AG04449 (cell line): ENCODE measurements around the gene ETV7.

Experiments
- CTCF ChIA-PET: fragments of 350-600 bp; formaldehyde crosslinking; extraction: SDS; loops from one replicate; lab custom pipeline; 2021; ENCODE audit warnings: antibody characterized with exemption; lab: Yijun Ruan, JAX
- POLR2A ChIA-PET: fragments of 400-600, 350-600 bp; formaldehyde crosslinking; extraction: SDS; loops from one replicate; lab custom pipeline; 2020; ENCODE audit warnings: antibody characterized with exemption, inconsistent platforms; lab: Yijun Ruan, JAX
- DNase-seq: peaks from one replicate; pipeline ENCODE4 v3.0.0-alpha.2; 2010; ENCODE audit warnings: low read depth, low spot score
- H3K4me3 ChIP-seq: 2 replicates; pipeline ENCODE4 v1.5.1; 2011; ENCODE audit warnings: low read depth, mild to moderate bottlenecking, control low read depth, low read length
- TF ChIP-seq, protein P1 (sequence below): IDR thresholded peaks from one replicate; pipeline ENCODE4 v1.5.1; 2011; ENCODE audit warnings: mild to moderate bottlenecking, moderate library complexity, low read length, control low read depth, inconsistent platforms; ENCODE audit not compliant: insufficient read depth; ENCODE audit errors: missing control alignments

ETV7 gene

DNA sequence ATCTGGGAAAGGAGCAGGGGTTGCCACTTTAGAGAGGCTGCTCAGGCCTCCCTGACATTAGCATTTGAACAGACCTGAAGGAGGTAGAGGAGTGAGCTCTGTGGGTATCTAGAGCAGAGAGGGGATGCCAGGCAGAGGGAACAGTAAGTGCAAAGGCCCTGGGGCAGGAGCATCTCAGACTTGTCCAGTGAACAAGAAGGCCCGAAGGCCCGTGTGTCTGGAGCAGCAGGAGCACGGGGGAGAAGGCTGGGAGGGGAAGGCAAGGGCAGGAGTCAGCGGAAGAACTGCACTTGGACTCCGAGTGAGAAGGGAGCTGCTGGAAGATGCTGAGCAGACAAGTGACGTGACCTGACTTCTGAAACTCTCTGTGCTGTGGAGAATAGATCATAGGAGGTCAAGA is 15.4 kb downstream of the ETV7 start:
- H3K4me3 ChIP-seq = no peak overlapping the region
- ChIA-PET POLR2A (no interaction called here), CTCF (interaction anchor here (2.0 kb wide), 1 partner anchor 9 kb away, joined by 5 read pairs; no protein-coding TSS in a partner anchor)
- TF ChIP-seq, protein P1, sequence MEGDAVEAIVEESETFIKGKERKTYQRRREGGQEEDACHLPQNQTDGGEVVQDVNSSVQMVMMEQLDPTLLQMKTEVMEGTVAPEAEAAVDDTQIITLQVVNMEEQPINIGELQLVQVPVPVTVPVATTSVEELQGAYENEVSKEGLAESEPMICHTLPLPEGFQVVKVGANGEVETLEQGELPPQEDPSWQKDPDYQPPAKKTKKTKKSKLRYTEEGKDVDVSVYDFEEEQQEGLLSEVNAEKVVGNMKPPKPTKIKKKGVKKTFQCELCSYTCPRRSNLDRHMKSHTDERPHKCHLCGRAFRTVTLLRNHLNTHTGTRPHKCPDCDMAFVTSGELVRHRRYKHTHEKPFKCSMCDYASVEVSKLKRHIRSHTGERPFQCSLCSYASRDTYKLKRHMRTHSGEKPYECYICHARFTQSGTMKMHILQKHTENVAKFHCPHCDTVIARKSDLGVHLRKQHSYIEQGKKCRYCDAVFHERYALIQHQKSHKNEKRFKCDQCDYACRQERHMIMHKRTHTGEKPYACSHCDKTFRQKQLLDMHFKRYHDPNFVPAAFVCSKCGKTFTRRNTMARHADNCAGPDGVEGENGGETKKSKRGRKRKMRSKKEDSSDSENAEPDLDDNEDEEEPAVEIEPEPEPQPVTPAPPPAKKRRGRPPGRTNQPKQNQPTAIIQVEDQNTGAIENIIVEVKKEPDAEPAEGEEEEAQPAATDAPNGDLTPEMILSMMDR = no peak
- DNase-seq = no peak

DNA sequence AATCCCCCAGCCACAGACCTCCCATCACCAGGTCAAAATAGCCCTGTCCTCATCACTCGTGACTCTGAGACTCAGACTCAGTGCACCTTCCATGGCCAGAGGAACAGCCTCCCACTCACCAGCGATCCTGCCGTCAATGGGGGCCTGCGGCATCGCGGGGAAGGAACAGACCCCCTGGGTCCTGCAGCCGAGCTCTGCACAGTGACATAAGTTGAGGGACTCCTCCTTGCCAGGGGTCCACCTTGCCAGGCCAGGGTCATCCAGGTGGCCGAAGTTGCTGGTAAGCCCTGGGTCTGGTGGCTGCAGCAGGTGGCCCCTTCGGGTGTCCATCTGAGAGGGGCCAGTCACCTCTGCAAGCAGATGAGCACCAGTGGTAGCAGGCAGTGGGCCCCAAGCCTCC is 16.3 kb downstream of the ETV7 start:
- no peak overlapping the region for H3K4me3 ChIP-seq
- TF ChIP-seq, protein P1 = no peak
- ChIA-PET CTCF (interaction anchor here (2.0 kb wide), 1 partner anchor 9 kb away, joined by 5 read pairs; no protein-coding TSS in a partner anchor), POLR2A (no interaction called here)
- DNase-seq = no peak

DNA sequence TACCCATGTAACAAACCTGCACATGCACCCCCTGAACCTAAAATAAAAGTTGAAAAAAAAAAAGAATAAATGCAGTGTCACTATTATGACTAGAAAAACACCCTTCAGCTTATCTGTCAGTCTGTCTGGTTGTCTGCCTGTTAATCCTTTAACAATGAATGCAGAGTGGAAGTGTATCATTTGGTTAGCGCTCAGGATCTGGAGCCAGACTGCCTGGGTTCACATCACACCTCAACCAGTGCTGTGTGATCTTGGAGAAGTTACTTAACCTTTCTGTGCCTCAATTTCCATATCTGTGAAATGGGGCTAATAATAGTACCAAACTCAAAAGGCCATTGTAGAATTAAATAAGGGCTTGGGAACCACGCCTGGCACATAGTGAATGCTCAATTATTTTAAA is 16.8 kb downstream of the ETV7 start:
- ChIA-PET CTCF (interaction anchor here (2.0 kb wide), 1 partner anchor 8 kb away, joined by 5 read pairs; no protein-coding TSS in a partner anchor), POLR2A (no interaction called here)
- TF ChIP-seq, protein P1 = no peak
- no peak overlapping the region for H3K4me3 ChIP-seq
- DNase-seq = no peak

DNA sequence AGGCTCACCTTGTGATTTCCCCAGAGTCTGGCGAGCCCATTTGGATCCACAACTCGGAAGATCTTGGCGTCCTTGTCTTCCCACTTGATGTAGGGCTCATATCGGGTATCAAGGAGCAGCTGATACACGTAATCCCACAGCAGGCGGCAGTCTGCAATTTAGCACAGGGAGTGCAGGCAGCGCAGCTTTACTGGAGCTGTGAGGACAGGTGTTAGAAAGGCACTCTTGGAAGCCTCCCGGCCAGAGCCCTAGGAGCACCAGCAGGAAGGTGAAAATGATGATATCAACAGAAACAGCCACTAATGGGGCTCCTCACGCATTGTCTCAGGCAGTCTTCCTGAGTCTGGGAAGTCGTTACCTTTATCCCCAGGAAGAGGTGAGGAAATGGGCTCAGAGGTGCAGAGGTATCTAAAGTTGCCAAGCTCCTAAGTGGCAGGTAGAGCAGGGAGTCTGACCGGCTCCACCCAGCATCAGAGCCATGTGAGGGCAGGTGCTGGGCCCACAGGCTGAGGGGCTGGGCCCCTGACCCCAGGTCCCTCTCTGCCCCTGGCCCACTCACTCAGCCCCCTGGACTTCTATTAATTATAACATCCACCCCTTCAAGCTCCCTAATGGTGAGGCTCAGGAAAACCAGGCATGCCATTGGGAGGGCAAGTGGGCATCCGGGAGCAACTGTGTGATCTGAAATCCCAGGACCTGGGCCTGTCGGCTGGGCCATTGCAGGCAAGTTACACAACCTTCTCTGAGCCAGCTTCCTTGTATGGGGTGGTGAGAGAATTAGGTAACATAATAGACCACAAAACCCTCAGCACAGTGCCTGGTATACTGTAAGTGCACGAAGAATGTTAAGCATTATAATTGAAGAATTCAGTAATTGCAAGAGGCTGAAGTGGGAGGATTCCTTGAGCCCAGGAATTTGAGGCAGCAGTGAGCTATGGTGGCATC is 18.3 kb downstream of the ETV7 start:
- DNase-seq = peak; percentile 93
- POLR2A ChIA-PET = interaction anchor here (0.8 to 1.2 kb wide), 3 partner anchors 13 to 18 kb away, joined by 3 to 7 read pairs (median 4); no protein-coding TSS in a partner anchor
- TF ChIP-seq, protein P1 = no peak
- CTCF ChIA-PET = interaction anchor here (1.5 to 5.9 kb wide), 6 partner anchors 10 to 69 kb away, joined by 3 to 38 read pairs (median 12); no protein-coding TSS in a partner anchor
- no peak overlapping the region for H3K4me3 ChIP-seq

- no peak overlapping the region for H3K4me3 ChIP-seq
- no peak for DNase-seq
- TF ChIP-seq, protein P1 = no peak
- POLR2A ChIA-PET = no interaction called here
- CTCF ChIA-PET = interaction anchor here (1.5 to 5.9 kb wide), 6 partner anchors 9 to 68 kb away, joined by 3 to 38 read pairs (median 12); no protein-coding TSS in a partner anchor
Measured at GRCh38 chr6:36368421-36368820, 19.0 kb downstream of the ETV7 start.

DNA sequence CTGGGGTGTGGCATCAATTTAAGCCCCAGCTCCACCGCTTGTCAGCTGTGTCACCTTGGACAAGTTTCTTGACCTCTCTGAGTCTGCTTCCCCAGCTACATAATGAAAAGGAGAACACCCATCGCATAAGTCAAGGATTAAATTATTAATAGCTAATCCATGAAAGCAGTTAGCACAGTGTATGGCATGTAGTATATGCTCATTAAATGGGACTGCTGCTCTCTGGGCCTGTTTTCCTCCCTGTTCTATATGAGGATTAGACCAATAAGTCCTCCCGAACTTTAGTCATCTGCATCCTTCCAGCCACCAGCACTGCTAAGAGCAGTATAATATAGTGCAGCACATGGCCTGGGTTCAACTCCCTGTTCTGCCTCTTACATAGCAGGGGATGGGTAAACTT is 19.7 kb downstream of the ETV7 start:
- DNase-seq = no peak
- TF ChIP-seq, protein P1 = no peak
- ChIA-PET POLR2A (no interaction called here), CTCF (interaction anchor here (2.2 to 5.9 kb wide), 4 partner anchors 8 to 68 kb away, joined by 8 to 38 read pairs (median 21); no protein-coding TSS in a partner anchor)
- H3K4me3 ChIP-seq = no peak overlapping the region
